Tibial artery (tissue), 4 donors: Measurements from ENCODE around the gene CARS1.

Experiments used
- DNase-seq, 2 donors: peaks; one replicate each; pipeline ENCODE4 v3.0.0-alpha.2; 2019
- H3K27ac ChIP-seq, 2 donors: fragments of 200-600 bp; sonication (generic) in 1 of 2; 1 replicate in 1 of 2; 2 replicates in 1 of 2; pipeline ENCODE4 v1.5.1; 2018 to 2019; ENCODE audit warnings: mild to moderate bottlenecking in 1 of 2
- H3K27me3 ChIP-seq, 2 donors: fragments of 200-600 bp; sonication (generic) in 1 of 2; one replicate each; pipeline versions ENCODE4 v1.5.1 to v1.6.0; 2016 to 2019
- H3K36me3 ChIP-seq, 3 donors: fragments of 200-600 bp; sonication (generic) in 2 of 3; one replicate each; pipeline ENCODE4 v1.5.1; 2016 to 2019; ENCODE audit warnings: mild to moderate bottlenecking in 2 of 3
- H3K4me1 ChIP-seq, 4 donors: fragments of 200-600 bp; sonication (generic) in 2 of 4; 1 replicate in 3 of 4; 2 replicates in 1 of 4; pipeline ENCODE4 v1.5.1; 2016 to 2019
- H3K4me3 ChIP-seq, 2 donors: fragments of 200-600 bp; sonication (generic) in 1 of 2; 1 replicate in 1 of 2; 2 replicates in 1 of 2; pipeline ENCODE4 v1.5.1; 2018 to 2019; ENCODE audit warnings: mild to moderate bottlenecking in 2 of 2
- H3K9me3 ChIP-seq, 3 donors: fragments of 200-600 bp; sonication (generic) in 1 of 3; one replicate each; pipeline ENCODE4 v1.5.1; 2016 to 2019
- intact Hi-C: fragments of 100-400 bp; cut with DNase I; formaldehyde crosslinking; loops from one replicate; pipeline ENCODE4 v1.15.0; 2023; ENCODE audit warnings: low total_unique reads
- TF ChIP-seq, protein P1 (sequence below), 2 experiments: fragments of 200-600 bp in 1 of 2; fragments of 450-650 bp in 1 of 2; IDR thresholded peaks; one replicate each; pipeline ENCODE4 v1.5.1; 2017 to 2019; ENCODE audit warnings: antibody characterized with exemption in 2 of 2, mild to moderate bottlenecking in 1 of 2, moderate library complexity in 1 of 2

CARS1 gene

DNA sequence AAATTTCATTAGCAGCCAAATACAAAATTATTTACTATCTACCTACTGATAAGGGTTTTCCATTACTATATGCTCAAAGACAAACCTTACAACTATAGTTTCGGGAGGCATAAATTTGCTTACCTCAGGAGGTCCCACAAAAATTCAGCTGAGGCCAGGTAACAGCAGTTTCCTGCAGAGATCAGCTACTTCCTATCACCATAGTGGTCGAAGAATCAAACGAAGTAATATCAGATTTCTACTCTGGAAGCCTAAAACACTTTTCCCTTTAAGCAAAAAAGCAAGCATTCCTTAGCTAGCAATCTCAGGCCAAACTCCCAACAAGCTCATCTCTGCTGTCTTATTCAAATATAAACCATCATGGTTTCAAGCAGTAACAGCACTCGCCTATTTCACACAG is 68.2 kb downstream of the CARS1 start:
- H3K36me3 ChIP-seq = no peaks in the 10 kb centered on the region
- no peak for DNase-seq
- intact Hi-C loops = no loop called here
- H3K9me3 ChIP-seq = no peaks in the 10 kb centered on the region
- no peak overlapping the region for H3K4me3 ChIP-seq
- H3K27ac ChIP-seq = no peak overlapping the region
- TF ChIP-seq, protein P1, sequence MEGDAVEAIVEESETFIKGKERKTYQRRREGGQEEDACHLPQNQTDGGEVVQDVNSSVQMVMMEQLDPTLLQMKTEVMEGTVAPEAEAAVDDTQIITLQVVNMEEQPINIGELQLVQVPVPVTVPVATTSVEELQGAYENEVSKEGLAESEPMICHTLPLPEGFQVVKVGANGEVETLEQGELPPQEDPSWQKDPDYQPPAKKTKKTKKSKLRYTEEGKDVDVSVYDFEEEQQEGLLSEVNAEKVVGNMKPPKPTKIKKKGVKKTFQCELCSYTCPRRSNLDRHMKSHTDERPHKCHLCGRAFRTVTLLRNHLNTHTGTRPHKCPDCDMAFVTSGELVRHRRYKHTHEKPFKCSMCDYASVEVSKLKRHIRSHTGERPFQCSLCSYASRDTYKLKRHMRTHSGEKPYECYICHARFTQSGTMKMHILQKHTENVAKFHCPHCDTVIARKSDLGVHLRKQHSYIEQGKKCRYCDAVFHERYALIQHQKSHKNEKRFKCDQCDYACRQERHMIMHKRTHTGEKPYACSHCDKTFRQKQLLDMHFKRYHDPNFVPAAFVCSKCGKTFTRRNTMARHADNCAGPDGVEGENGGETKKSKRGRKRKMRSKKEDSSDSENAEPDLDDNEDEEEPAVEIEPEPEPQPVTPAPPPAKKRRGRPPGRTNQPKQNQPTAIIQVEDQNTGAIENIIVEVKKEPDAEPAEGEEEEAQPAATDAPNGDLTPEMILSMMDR (IDR thresholded peaks at IDR 0.05) = no peak
- H3K27me3 ChIP-seq = no peaks in the 10 kb centered on the region
- H3K4me1 ChIP-seq = peaks cover 0 to 56% (median 41%) of the 10 kb centered on the region in 4 donors

DNA sequence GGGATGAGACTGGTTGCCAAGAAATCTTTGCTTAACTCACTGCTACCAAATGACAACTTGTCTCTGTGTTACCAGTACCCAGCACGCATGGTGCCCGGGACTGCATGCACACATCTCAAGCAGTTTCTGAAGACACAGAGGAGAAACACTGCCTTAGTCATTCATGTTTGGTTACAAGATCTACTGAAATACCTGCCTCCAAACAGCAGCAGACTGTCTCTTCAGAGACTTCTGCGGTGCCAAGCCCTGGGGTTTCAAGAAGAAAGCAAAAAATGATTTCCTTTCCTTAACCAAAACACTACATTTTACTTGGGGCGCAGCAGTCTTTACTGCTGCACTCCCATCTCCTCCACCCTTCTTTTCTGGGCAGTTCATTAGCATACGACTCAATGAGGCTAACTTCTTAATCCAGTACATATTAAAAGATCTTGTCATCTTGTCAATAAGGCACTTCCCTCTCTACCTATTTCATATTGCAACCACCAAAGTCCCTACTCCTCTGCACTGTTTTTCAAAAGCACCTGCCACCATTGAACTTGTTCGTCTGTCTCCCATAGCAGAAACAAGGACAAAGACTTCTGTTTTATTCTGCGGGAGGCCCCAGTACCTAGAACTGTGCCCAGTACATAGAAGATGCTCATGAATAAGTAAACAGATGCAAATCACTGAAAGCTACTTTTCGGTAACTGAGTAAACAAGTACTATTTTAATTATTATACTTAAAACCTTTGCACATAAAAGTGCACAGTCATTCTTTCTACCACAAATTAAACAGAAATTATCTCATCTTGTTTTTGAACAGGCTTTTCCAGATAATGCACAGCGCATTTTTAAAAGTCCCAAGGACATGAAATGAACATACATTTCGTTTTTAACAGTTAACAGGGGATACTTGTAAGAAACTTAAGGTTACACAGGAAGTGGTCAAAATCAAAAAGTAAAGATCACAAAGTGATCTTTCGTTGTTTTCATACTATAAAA is 69.1 kb downstream of the CARS1 start:
- no peaks in the 10 kb centered on the region for H3K36me3 ChIP-seq
- TF ChIP-seq, protein P1 (IDR thresholded peaks at IDR 0.05) = no peak
- no peak overlapping the region for H3K4me3 ChIP-seq
- peaks cover 0 to 61% (median 43%) of the 10 kb centered on the region in 4 donors for H3K4me1 ChIP-seq
- no peaks in the 10 kb centered on the region for H3K27me3 ChIP-seq
- DNase-seq = no peak
- intact Hi-C loops = no loop called here
- no peak overlapping the region for H3K27ac ChIP-seq
- H3K9me3 ChIP-seq = no peaks in the 10 kb centered on the region

DNA sequence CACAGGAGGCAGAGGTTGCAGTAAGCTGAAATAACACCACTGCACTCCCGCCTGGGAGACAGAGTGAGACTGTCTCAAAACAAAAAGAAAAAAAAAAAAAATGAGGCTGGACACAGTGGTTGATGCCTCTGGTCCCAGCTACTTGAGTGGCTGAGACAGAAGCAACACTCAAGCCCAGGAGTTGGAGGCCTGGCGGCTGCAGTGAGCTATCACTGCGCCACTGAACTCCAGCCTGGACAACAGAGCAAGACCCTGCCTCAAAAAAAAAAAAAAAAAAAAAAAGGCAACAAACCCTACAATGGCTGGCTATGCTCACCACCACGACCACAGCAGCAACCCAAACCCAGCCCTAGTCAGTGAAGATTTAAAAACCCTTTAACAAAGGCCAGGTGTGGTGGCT is 73.3 kb downstream of the CARS1 start:
- TF ChIP-seq, protein P1 (IDR thresholded peaks at IDR 0.05) = no peak
- no peak overlapping the region for H3K27ac ChIP-seq
- intact Hi-C loops = no loop called here
- H3K9me3 ChIP-seq = no peaks in the 10 kb centered on the region
- H3K4me3 ChIP-seq = no peak overlapping the region
- H3K36me3 ChIP-seq = peaks cover 0 to 7% (median 6%) of the 10 kb centered on the region in 3 donors
- DNase-seq = no peak
- peaks cover 0 to 51% (median 25%) of the 10 kb centered on the region in 4 donors for H3K4me1 ChIP-seq
- H3K27me3 ChIP-seq = no peaks in the 10 kb centered on the region

DNA sequence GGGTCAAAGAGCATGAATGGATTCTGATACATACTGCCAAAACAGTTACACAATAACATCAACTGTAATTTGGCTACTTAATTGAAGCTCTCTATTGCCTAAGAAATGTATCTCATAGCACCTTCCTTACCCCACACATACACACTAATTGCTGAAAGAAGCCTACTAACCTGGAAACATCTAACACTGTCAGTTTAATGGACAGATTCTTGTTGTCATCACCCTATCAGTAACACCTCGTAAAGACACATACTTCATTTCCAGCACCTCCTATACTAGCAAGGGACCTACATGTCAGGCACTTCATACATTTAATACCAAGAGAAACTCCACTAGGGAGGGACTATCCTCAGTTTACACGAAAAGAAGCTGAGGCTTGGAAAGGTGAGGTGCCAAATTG is 75.0 kb downstream of the CARS1 start:
- peaks cover 5 to 23% (median 22%) of the 10 kb centered on the region in 3 donors for H3K36me3 ChIP-seq
- no peak overlapping the region for H3K27ac ChIP-seq
- intact Hi-C loops = no loop called here
- peaks cover 0 to 34% (median 14%) of the 10 kb centered on the region in 4 donors for H3K4me1 ChIP-seq
- no peaks in the 10 kb centered on the region for H3K9me3 ChIP-seq
- DNase-seq = no peak
- TF ChIP-seq, protein P1 (IDR thresholded peaks at IDR 0.05) = no peak
- H3K27me3 ChIP-seq = no peaks in the 10 kb centered on the region
- H3K4me3 ChIP-seq = no peak overlapping the region

DNA sequence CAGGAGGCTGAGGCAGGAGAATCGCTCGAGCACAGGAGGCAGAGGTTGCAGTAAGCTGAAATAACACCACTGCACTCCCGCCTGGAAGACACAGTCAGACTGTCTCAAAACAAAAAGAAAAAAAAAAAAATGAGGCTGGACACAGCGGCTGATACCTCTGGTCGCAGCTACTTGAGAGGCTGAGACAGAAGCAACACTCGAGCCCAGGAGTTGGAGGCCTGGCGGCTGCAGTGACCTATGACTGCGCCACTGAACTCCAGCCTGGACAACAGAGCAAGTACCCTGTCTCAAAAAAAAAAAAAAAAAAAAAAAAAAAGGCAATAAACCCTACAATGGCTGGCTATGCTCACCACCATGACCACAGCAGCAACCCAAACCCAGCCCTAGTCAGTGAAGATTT is 76.1 kb downstream of the CARS1 start:
- intact Hi-C loops = no loop called here
- DNase-seq = no peak
- H3K36me3 ChIP-seq = peaks cover 16 to 33% (median 33%) of the 10 kb centered on the region in 3 donors
- peaks cover 0 to 33% (median 12%) of the 10 kb centered on the region in 4 donors for H3K4me1 ChIP-seq
- H3K27ac ChIP-seq = no peak overlapping the region
- TF ChIP-seq, protein P1 (IDR thresholded peaks at IDR 0.05) = no peak
- H3K4me3 ChIP-seq = no peak overlapping the region
- H3K27me3 ChIP-seq = no peaks in the 10 kb centered on the region
- no peaks in the 10 kb centered on the region for H3K9me3 ChIP-seq
